Non-pigmented ciliary epithelial cell (primary cell): ENCODE measurements around the gene ITGA5.

Experiments
- DNase-seq: peaks from one replicate; pipeline ENCODE4 v3.0.0-alpha.2; 2010; ENCODE audit warnings: low read depth

Gene ITGA5

GRCh38 chr12:54419088-54419887, at the start of gene ITGA5:
TSS of gene ITGA5 (minus strand) at chr12:54419266. CDS start at chr12:54419198, 68 bp downstream.
- DNase-seq, result no peak

- no peak for DNase-seq
Measured at GRCh38 chr12:54465857-54466523, 46.9 kb upstream of the ITGA5 start.

- DNase-seq, result no peak
Measured at GRCh38 chr12:54463484-54463883, 44.4 kb upstream of the ITGA5 start.

- peak; percentile 14 for DNase-seq
Measured at GRCh38 chr12:54463034-54463433, 44.0 kb upstream of the ITGA5 start.

GRCh38 chr12:54460317-54460923, 41.4 kb upstream of the ITGA5 start:
- no peak for DNase-seq

- DNase-seq, result no peak
Measured at GRCh38 chr12:54459355-54459754, 40.3 kb upstream of the ITGA5 start.

GRCh38 chr12:54455760-54456469, 36.8 kb upstream of the ITGA5 start:
- no peak for DNase-seq

GRCh38 chr12:54452628-54453027, 33.6 kb upstream of the ITGA5 start:
- no peak for DNase-seq

- no peak for DNase-seq
Measured at GRCh38 chr12:54448344-54448743, 29.3 kb upstream of the ITGA5 start.

- no peak for DNase-seq
Measured at GRCh38 chr12:54447917-54448316, 28.9 kb upstream of the ITGA5 start.

- DNase-seq, result no peak
Measured at GRCh38 chr12:54444206-54444605, 25.1 kb upstream of the ITGA5 start.

GRCh38 chr12:54443446-54443845, 24.4 kb upstream of the ITGA5 start:
- DNase-seq, result no peak

- DNase-seq, result no peak
Measured at GRCh38 chr12:54442961-54443360, 23.9 kb upstream of the ITGA5 start.

- no peak for DNase-seq
Measured at GRCh38 chr12:54442099-54442498, 23.0 kb upstream of the ITGA5 start.

- no peak for DNase-seq
Measured at GRCh38 chr12:54439521-54440255, 20.6 kb upstream of the ITGA5 start.

- DNase-seq, result no peak
Measured at GRCh38 chr12:54439096-54439495, 20.0 kb upstream of the ITGA5 start.

- DNase-seq, result no peak
Measured at GRCh38 chr12:54438517-54438916, 19.5 kb upstream of the ITGA5 start.

- no peak for DNase-seq
Measured at GRCh38 chr12:54437697-54438096, 18.6 kb upstream of the ITGA5 start.

GRCh38 chr12:54437243-54437642, 18.2 kb upstream of the ITGA5 start:
- no peak for DNase-seq

GRCh38 chr12:54432815-54433164, 13.7 kb upstream of the ITGA5 start:
- DNase-seq, result no peak

- DNase-seq, result no peak
Measured at GRCh38 chr12:54431911-54432814, 13.1 kb upstream of the ITGA5 start.
